NOMO-1 (cell line): Measurements from ENCODE around the gene MXRA7.

Source experiments
- DNase-seq, 2 experiments: peaks; one replicate each; lab custom pipeline; 2025; ENCODE audit not compliant: unreplicated experiment in 2 of 2; lab: John Stamatoyannopoulos, UW

MXRA7 gene

DNA sequence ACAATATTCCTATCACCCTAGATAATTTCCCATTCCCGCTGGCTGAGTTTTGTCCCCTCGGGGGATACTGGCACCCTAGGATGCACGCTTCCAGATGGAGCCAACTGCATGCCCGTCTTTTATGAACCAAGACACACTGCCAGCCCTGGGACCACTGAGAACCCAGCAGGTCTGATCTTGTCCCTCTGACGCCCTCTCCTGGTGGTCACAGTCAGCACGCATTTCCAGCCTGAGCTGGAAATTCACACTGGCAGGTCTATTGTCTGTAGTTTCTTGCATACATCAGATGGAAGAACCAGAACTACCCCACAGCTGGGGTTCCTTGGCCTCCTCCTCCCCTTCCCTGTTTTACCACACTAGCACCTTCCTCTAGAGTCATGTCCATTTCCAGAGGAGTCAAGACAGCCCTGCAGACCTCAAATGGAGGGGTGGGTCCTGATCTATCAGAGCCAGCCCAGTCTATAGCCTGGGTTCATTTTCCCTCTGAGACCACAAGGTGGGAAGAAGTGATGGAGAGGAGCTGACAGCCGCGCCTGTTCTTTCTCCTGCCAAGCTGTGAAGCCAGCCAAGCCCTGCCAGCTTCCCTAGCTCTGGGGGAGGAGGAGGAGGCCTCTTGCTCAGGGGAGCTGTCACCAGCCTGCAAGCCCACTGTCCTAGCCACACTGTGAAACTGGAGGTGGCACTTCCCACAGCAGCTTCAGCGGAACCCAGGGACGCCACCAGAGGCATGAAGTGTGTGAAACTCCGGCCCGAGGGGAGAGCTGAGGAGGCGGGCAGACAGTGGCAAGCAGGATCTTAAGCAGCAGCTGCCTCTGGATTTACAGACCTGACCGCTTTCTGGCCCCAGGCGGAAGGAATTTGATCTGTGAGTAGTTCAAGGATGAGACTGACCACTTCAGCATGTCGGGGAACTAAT is 29.3 kb downstream of the MXRA7 start:
- DNase-seq, result peak; percentile 49 to 60

DNA sequence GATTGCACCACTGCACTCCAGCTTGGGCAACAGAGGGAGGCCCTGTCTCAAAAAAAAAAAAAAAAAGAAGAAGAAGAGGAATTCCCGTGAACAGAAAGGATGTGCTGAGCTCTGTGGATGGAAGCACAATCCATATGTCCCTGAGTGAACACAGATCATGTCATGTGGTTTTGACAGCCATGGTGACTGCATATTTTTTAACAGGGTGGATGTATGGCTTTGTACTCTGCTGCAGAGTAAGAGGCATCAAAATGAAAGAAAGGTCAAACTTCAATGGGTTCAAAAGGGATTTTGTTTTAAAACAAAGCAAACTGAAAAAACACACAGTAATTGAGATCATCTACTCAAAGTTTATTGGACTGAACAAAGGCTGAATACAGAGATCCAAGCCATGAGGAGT is 31.5 kb downstream of the MXRA7 start:
- DNase-seq, result no peak

GRCh38 chr17:76678330-76678729 is 32.4 kb downstream of the MXRA7 start:
- DNase-seq, result no peak

- DNase-seq, result no peak
Measured at GRCh38 chr17:76677406-76677805, 33.4 kb downstream of the MXRA7 start.

GRCh38 chr17:76676629-76677028 is 34.1 kb downstream of the MXRA7 start:
- no peak for DNase-seq

DNA sequence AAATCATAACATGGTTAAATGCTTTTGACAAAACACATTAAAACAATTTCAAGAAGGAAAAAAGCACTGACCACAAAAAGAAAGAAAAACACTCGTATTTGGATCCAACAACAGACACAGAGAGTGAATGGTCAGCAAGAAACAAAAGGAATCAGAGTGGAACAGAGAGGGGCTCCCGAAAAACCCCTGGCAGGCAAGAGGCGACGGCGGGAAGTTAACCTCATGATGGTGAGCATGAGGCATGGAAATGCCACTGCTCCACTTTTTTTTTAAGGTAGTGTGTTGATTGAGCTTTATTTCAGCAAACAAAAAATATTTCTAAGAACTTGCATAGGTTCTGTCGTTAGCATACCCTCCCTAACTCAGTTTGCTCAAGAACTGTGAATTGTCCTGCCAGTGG is 35.1 kb downstream of the MXRA7 start:
- DNase-seq, result no peak

DNA sequence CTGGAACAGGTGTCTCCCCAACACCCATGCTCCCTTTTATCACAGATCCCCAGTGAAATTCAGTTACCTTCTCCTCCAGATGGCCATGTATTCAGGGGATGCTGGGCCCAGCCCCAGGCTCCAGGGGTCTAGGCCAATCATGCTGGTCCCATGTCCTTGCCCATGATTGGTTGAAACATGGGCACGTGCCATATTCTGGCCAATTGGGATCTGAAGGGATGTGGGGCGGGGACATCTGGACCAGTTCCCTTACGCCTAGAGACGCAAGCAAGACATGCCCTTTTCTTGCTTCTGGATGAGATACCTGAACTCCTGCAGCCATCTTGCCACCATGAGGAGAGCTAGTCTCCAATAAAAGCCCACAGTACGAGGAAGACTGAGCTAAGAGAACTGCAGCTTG is 36.2 kb downstream of the MXRA7 start:
- DNase-seq, result no peak

GRCh38 chr17:76673729-76674128 is 37.0 kb downstream of the MXRA7 start:
- no peak for DNase-seq

- DNase-seq, result no peak
Measured at GRCh38 chr17:76672892-76673291, 37.9 kb downstream of the MXRA7 start.

GRCh38 chr17:76672270-76672851 is 38.4 kb downstream of the MXRA7 start:
- peak; percentile 12 to 21 for DNase-seq

DNA sequence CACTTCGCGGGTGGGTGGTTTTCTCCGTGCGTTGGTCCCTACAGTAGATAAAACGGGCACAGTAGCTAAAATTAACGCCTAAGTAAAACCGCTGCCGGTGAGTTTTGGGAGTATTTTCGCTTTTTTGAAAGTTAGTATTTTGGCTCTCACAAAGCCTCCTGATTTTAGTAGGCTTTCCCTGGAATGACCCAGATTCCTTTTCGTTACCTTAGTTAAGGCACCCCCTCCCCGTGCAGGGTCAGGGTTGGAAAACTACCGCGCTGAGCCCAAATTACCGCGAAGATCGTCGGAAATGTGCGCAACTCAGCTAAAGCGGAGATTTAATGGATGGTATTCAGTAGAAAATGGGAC is 38.9 kb downstream of the MXRA7 start:
- DNase-seq, result no peak

DNA sequence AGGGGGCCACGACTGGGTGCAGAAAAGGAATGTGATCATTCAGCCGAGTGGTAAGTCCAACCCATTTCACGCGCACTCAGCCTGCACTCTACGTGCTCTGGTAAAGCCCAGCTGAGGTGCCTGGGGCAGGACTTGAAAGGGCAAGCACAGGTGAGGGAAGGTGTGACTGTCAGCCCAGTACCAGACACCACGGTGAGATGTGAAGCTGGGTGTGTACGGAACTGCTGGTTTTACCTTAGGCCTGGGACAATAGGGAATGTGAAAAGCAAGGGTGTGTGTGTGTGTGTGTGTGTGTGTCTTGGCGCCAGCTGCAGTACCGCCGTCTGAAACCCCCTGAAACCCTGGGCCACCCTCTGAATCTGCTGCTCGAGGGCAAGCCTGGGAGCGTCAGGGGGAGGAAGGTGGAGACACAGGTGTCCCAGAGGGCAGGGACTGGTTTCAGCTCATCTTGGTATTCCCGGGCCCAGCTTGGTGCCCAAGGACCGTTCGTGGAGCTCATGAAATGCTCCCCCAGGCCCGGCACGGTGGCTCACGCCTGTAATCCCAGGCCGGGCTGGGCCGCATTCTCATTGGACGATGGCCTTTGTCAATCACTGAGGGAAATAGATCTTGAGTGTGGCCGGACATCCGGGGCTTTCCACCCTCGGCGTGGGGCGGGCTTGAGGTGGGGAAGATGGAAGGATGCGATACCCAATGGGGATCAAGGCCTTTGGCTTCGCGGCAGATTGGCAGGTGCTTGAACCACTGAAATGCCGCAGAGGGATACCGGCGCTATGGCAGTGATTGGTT is 39.4 kb downstream of the MXRA7 start:
- DNase-seq, result peak; percentile 98 to 99

DNA sequence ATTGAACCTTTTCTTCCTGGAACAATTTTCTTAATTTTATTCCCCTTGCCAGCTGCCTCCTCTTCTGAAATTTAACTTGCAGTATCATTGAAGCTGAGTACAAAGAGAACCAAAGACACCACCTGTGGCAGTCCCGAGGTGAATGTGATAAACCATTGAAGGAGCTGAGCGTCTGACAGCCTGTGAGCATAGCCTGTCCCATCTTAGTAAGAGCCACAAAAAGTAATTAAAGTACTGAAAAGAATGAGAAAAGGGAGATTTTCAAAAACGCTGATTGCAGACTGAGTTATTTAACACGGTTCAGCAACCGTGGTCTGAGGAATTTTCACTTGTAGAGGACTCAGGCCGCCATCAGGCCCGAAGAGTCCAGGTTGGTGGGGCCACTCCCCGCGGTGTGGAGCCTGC is 40.0 kb downstream of the MXRA7 start:
- no peak for DNase-seq

- no peak for DNase-seq
Measured at GRCh38 chr17:76670020-76670717, 40.6 kb downstream of the MXRA7 start.

- DNase-seq, result no peak
Measured at GRCh38 chr17:76667786-76668453, 42.8 kb downstream of the MXRA7 start.

GRCh38 chr17:76667491-76667755 is 43.3 kb downstream of the MXRA7 start:
- DNase-seq, result no peak

DNA sequence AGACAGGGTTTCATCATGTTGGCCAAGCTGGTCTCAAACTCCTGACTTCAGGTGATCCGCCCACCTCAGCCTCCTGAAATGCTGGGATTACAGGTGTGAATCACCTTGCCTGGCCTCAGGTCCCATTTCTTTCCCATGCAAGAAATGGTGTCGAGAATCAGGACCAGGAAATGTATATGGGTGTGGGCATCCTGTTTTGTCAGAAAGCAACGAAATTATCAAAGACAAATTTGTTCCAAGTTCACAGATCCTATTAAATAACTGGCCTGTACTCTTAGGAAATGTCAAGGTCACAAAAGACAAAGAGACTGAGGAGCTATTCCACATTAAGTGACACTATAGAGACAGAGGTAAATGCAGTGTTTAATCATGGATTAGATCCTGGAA is 50.1 kb downstream of the MXRA7 start:
- DNase-seq, result no peak

- peak; percentile 57 to 85 for DNase-seq
Measured at GRCh38 chr17:76659928-76660655, 50.7 kb downstream of the MXRA7 start.

- DNase-seq, result no peak
Measured at GRCh38 chr17:76658242-76658662, 52.5 kb downstream of the MXRA7 start.
